NCI-H2107 (cell line): Measurements from ENCODE around the gene MET.

Source experiments
- DNase-seq: peaks from one replicate; lab custom pipeline; 2025; lab: John Stamatoyannopoulos, UW

The MET gene

GRCh38 chr7:116665332-116665996 is 6.5 kb upstream of the MET start:
- DNase-seq: no peak

- no peak for DNase-seq
Observed at GRCh38 chr7:116669769-116670168, 2.2 kb upstream of the MET start.

- no peak for DNase-seq
Observed at GRCh38 chr7:116670409-116671015, 1.5 kb upstream of the MET start.

- no peak for DNase-seq
Observed at GRCh38 chr7:116671111-116671510, 885 bp upstream of the MET start.

GRCh38 chr7:116672596-116673456 is 830 bp downstream of the MET start:
- no peak for DNase-seq

- DNase-seq: no peak
Observed at GRCh38 chr7:116673457-116673865, 1.5 kb downstream of the MET start.

- DNase-seq: no peak
Observed at GRCh38 chr7:116674508-116675173, 2.6 kb downstream of the MET start.

- DNase-seq: no peak
Observed at GRCh38 chr7:116675812-116676355, 3.9 kb downstream of the MET start.

- no peak for DNase-seq
Observed at GRCh38 chr7:116678780-116679179, 6.8 kb downstream of the MET start.

GRCh38 chr7:116679500-116679899 is 7.5 kb downstream of the MET start:
- no peak for DNase-seq

GRCh38 chr7:116683786-116684185 is 11.8 kb downstream of the MET start:
- DNase-seq: no peak

GRCh38 chr7:116686033-116686432 is 14.0 kb downstream of the MET start:
- DNase-seq: no peak

- DNase-seq: no peak
Observed at GRCh38 chr7:116686812-116687419, 14.9 kb downstream of the MET start.

GRCh38 chr7:116687801-116688201 is 15.8 kb downstream of the MET start:
- DNase-seq: no peak

GRCh38 chr7:116689790-116690259 is 17.8 kb downstream of the MET start:
- DNase-seq: no peak

GRCh38 chr7:116691664-116692063 is 19.7 kb downstream of the MET start:
- no peak for DNase-seq

- no peak for DNase-seq
Observed at GRCh38 chr7:116692401-116693308, 20.7 kb downstream of the MET start.

GRCh38 chr7:116696707-116697106 is 24.7 kb downstream of the MET start:
- no peak for DNase-seq

GRCh38 chr7:116697152-116697551 is 25.2 kb downstream of the MET start:
- no peak for DNase-seq

- no peak for DNase-seq
Observed at GRCh38 chr7:116697761-116698160, 25.8 kb downstream of the MET start.

- no peak for DNase-seq
Observed at GRCh38 chr7:116698396-116698795, 26.4 kb downstream of the MET start.
